HG02852 (cell line): ENCODE results near the gene NMS.

Source experiments
- ATAC-seq: cut with Tn5 transposase; IDR thresholded peaks from one replicate; pipeline ENCODE4 v1.9.1; 2021; ENCODE audit warnings: mild to moderate bottlenecking, moderate library complexity; ENCODE audit not compliant: unreplicated experiment

Gene NMS

DNA sequence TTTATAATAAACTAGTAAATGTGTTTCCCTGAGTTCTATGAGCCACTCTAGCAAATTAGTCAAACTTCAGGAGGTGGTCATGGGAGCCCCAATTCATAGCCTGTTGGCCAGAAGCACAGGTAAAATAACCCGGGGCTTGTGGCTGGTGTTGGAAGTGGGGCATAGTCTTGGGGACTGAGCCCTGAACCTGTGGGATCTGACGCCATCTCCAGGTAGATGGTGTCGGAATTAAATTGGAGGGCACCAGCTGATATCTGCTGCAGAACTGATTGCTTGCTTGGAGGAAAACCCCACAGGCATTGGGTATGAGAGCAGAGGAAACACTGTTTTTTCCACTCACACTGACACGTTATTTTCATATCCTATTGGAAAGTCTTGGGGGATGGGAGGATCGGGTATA, 14.1 kb downstream of the NMS start:
- no peak for ATAC-seq

DNA sequence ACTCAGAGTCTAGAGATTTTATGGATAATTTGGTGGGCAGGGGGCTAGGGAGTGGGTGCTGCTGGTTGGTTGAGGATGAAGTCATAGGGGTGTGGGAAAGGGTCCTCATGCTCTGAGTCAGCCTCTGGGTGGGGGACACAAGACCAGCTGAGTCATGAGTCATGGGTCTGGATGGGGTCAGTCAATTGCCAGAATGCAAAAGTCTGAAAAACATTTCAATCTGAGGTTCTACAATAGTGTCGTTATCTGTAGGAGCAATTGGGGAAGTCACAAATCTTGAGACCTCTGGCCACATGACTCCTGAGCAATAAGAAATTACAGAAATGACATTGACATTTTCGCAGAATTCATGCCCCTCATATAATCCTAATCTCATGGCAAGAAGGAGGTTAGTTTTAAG, 15.1 kb downstream of the NMS start:
- no peak for ATAC-seq

DNA sequence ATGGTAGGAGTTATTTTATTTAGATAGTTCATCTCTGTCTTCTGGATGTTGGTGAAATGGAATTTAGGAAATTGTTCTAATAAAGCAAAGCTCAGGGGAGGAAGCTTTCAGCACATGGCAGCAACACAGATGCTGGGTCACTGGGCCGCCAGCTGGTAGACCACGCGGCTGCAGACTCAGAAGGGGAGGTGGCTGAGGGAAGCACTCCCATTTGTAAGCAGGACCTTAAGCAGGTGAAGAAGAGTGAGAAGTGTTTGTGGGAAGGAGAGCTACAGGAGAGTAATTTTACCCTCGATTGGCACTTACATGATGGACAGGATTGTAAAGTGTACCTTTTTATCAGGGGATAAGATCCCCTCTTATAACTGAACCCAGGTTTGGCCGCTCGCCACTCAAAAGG, 24.4 kb downstream of the NMS start:
- ATAC-seq: no peak

DNA sequence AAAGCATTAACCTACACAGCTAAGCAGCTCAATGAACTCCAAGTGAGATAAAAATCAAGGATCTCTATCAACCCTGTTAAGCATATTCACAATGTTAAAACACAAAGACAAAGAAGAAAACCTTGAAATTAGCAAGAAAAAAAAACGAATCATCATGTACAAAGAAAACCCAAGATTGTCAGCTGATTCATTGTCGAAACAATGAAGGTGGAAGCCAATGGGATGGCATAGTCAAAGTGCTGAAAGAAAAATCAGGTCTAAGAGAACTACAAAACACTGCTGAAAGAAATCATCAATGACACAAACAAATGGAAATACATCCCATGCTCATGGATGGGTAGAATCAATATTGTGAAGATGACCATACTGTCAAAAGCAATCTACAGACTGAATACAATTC, 32.5 kb downstream of the NMS start:
- no peak for ATAC-seq

DNA sequence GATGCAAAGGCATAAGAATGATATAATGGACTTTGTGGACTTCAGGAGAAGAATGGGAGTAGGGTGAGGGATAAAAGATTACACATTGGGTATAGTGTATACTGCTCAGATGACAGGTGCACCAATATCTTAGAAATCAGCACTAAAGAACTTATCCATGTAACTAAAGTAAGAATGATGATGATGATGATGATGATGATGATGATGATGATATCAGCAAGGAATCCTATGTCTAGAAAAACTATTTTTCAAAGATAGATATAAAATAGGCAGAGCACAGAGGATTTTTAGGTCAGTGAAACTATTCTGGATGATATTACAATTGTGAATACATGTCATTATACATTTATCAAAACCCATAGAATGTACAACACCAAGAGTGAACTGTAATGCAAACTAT, 34.3 kb downstream of the NMS start:
- no peak for ATAC-seq

DNA sequence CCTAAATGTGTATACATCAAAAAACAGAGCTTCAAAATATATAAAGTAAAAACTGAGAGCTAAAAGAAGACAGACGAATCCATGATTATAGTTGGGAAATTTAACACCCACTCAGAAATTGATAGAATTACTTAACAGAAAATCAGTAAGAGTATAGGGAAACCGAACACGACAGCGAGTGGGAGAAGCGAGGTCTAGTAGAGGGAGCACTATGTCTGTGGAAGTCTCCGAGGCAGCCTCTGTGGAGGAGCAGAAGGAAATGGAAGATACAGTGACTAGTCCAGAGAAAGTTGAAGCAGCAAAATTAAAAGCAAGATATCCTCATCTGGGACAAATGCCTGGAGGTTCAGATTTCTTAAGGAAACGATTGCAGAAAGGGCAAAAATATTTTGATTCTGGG, 38.8 kb downstream of the NMS start:
- ATAC-seq: no peak

DNA sequence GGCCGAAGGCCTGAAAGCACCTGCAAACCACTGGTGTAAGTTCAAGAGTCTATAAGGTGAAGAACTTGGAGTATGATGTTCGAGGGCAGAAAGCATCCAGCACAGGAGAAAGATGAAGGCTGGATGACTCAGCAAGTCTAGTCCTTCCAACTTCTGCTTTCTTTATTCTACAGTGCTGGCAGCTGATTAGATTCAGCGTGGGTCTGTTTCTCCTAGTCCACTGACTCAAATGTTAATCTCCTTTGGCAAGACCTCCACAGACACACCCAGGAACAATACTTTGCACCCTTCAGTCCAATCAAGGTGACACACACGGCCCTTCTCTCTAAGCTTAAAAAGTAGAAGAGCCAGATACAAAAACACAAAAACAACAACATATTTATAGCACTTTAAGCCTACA, 43.4 kb downstream of the NMS start:
- no peak for ATAC-seq

DNA sequence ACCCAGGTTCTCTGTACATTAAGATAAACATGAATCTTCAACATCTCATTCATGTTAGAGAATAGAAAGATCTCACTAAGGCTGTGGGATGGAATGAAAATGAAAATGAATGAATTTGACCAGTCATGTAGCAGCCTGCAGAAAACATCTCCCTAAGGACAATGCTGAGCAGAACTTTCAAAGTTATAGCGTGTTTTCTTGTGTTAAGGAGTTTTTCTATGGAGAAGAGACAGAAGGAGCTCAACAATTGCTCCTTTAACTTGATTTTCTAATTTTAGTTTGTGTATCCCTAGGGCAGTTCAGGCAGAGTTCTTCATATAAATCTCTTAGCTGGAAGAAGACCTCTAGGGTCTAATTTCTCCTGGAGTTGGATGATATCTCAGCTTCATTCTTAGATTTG, 47.3 kb downstream of the NMS start:
- ATAC-seq: no peak

DNA sequence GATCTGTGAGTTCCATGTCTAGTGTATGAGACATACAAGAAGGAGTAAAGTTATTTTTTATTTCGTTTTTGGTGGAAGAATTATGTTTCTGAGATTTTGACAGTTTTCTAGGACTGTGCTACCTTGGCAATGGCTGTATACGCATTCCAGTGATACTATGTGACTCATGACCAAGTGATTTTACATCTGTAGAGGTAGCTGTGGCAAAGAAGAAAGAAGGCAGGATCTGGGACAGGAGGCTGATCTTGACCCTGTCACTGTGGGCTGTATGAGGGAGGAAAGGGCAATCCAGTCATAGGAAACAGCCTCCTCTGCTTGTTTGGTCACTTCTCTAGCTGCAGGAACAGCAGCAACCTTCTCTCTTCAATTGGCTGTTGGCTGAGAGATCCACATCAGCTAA, 48.5 kb downstream of the NMS start:
- no peak for ATAC-seq

DNA sequence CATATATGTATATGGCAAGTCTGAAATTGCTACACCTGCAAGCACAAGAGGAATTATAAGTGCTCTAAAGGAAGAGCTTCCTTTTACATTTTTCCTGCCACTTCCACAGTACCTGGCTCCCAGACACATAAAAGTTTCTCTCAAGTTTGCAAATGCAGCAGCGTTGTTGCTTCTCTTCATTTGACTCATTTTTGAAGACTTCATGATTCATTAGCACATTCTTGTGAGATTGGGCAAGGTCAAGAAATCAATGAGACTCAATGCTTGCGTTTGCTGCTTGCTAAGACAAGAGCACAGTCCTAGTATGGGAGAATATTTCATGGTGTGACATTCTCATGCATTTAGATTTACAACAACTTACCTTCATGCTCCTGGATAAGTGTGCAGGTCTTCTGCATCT, 49.9 kb downstream of the NMS start:
- no peak for ATAC-seq

DNA sequence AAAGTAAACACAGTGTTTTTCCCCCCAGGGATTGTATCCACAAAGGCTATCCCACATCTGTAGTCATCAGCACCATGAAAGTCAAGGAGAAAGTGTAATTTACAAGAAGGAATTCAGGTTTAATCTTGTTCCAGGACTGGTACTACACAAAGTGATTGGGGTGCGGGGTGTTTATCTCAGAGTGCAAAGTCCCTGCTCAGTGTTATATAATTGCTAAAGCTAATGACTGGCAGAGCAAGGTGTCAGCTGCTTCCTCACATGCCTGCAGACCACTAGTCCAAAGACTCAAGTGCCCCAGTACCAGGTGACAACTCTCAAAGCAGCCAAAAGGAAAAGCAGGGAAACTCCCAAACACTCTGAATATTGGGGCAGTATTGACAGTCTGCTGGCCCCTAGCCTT, 52.1 kb downstream of the NMS start:
- ATAC-seq: no peak

DNA sequence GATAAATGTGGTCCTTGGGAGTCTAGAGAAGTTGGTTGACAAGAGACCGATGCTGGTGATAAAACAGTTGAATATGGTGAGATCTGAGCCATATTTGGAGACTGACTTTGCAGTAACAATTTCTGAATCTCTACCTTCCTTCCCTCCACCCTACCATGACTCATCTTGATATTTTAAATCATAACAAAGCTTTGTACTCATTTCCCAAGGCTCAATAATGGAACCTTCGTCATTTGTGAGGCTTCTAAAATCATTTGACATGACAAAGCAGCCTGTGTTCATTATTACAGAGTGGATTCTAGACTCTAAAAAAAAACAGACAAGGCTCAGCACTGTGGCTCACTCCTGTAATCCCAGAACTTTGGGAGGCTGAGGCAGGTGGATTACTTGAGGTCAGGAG, 54.0 kb downstream of the NMS start:
- ATAC-seq: no peak

DNA sequence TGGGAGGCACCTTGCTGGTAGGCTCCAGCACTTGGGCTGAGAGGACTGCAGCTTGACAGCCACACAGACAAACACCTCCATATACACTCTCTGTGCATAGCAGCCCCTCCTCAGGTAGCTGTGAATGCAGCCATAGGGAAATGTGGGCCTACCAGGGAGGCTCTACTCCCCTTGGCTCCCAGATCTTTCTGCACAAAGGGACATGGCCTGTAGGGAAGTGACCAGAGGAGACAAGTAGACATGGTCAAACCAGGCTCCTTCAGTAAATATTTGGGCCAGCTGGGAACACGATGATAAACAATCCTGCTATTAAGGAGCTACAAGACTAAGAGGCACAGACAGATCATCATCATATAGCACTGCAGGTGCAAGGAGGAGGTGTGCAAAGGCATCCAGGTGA, 56.6 kb downstream of the NMS start:
- no peak for ATAC-seq

DNA sequence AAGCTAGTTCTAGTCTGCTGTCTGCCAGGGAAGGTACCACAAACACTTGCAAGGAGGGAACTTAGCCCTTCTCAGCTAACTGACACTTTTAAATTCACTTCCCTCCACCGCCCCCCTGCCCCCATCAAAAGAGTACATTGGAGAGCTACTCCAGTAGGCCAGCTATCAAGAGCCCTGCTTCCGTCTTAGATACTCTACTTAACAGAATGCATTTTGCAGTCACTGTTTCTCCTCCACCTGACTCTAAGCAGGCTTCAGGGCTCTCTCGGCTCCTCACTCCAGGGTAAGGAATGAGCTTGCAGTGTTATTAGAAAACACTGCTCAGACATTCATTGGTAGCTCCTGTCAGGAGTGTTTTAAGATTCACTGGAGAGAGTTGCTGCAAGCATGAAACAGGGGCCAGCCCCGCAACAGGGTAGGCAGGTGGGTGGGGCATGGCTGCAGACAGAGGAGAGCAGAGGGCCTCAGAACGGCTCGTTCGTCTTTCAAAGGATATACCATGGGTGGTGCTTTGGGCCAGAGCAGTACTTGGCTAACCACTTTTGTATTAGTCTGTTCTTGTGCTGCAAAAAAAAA, 57.2 kb downstream of the NMS start:
- ATAC-seq: no peak

DNA sequence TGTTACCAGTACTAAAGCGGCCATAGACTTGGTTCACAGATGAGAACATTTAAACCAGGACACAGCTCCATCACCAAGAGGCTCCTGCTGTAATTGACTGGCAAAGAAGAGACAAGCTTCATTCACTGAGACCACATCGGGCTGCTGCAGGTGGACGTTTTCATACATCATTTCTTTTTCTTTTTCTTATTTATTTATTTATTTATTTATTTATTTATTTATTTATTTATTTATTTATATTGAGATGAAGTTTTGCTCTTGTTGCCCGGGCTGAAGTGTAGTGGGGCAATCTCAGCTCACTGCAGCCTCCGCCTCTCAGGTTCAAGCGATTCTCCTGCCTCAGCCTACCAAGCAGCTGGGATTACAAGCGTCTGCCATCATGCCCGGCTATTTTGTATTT, 58.9 kb downstream of the NMS start:
- ATAC-seq: no peak

DNA sequence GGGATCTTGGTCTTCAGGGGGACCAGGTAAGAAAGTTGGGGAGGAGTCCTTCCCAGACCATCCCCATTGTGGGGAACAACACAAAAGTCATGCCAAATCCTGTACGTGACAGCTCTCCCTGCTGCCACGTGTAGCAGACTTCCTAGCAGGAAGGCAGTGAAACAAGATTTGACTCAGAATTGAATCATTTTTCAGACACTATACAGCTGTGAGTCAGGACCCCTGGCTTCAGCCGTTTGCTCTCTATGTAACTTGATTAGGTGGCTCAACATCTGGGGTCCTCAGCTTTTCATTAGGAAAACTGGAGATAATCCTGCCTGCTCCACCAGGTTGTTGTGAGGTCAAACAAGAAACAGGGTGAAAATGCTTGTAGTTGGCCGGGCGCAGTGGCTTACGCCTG, 59.6 kb downstream of the NMS start:
- no peak for ATAC-seq
